Chondrocyte (in vitro differentiated cells): ENCODE results near the gene ARHGDIG. TPM values are rescaled to one million over a fixed set of nuclear protein-coding genes. Genes with fewer than 3 reads are reported as not detected.
"Not testable (repeated sequence)": the region's sequence is repeated elsewhere in the genome, so short reads cannot be mapped to it uniquely, and the experiment has no call there.

ENCODE experiments used
- DNase-seq: peaks from one replicate; pipeline ENCODE4 v3.0.0; 2021; ENCODE audit warnings: mixed read lengths, low spot score
- H3K27ac Mint-ChIP-seq: one replicate; pipeline ENCODE4 v1.8.0; 2021; ENCODE audit warnings: mild to moderate bottlenecking, moderate library complexity, mixed read lengths; ENCODE audit not compliant: unreplicated experiment
- H3K27me3 Mint-ChIP-seq: 2 replicates; pipeline ENCODE4 v1.8.0; 2021; ENCODE audit warnings: low read depth, mixed read lengths
- H3K36me3 Mint-ChIP-seq: 2 replicates; pipeline ENCODE4 v1.8.0; 2021; ENCODE audit warnings: low read depth, mixed read lengths
- H3K4me1 Mint-ChIP-seq: 2 replicates; pipeline ENCODE4 v1.8.0; 2021; ENCODE audit warnings: low read depth, mild to moderate bottlenecking, mixed read lengths
- H3K4me3 Mint-ChIP-seq: one replicate; pipeline ENCODE4 v1.8.0; 2021; ENCODE audit warnings: mild to moderate bottlenecking, moderate library complexity, mixed read lengths; ENCODE audit not compliant: unreplicated experiment
- H3K9me3 Mint-ChIP-seq: 2 replicates; pipeline ENCODE4 v1.8.0; 2021; ENCODE audit warnings: low read depth, mixed read lengths
- total RNA-seq: library from RNA; stranded (reverse); gene quantifications from 3 replicates; pipeline ENCODE4 v1.2.1, GENCODE V29; 2021
- TF ChIP-seq, protein P1 (sequence below): fragments of 200-600 bp; sonication (generic); IDR thresholded peaks from 2 replicates; pipeline ENCODE4 v1.5.0; 2021; ENCODE audit warnings: antibody characterized with exemption, mild to moderate bottlenecking, moderate library complexity

Gene ARHGDIG
- total RNA-seq, 1 donor from 2014 or later: 4.0 TPM

DNA sequence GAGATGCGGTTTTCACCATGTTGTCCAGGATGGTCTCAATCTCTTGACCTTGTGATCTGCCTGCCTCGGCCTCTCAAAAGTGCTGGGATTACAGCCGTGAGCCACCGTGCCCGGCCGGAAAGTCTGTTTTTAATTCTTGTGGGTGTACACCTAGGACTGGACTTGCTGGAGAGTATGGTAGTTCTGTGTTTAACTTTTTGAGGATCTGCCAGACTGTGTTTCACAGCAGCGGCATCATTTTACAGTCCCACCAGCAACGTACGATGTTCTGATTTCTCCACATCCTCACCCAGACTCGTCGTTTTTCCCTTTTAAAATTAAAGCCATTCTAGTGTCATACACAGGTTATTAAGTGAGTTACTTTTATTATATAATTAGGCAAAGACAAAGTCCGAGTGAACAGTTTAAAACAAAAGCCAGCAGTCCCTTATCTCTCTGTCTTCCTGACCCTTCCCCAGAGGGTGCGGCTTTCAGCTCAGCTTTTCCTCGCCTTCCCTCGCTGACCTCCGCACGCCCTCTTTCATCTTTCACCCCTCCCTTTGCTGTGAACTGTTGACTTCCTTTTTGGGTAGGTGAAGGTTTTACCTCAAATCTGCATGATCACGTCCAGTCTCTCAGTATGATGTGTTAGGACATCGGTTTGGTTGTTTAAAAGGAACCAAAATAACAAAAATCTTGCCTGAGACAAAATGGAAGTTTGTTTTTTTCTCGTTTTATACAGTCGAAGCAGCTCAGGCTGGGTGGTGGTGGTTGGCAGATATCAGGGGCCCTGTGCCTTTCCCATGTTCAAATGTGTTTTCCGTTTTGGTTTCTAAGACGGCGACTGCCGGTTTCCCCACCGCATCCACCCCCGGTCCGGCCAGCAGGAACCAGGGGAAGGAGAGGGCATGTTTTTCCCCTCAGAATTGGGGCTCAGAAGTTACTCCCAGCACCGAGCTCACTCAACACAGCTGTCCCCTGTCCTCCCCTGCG, 27.7 kb upstream of the ARHGDIG start:
- Mint-ChIP-seq H3K9me3 (no peaks in the 10 kb centered on the region), H3K36me3 (peaks cover 20% of the 10 kb centered on the region), H3K4me1 (no peaks in the 10 kb centered on the region), H3K4me3 (no peak overlapping the region), H3K27ac (no peak overlapping the region), H3K27me3 (no peaks in the 10 kb centered on the region)
- TF ChIP-seq, protein P1, sequence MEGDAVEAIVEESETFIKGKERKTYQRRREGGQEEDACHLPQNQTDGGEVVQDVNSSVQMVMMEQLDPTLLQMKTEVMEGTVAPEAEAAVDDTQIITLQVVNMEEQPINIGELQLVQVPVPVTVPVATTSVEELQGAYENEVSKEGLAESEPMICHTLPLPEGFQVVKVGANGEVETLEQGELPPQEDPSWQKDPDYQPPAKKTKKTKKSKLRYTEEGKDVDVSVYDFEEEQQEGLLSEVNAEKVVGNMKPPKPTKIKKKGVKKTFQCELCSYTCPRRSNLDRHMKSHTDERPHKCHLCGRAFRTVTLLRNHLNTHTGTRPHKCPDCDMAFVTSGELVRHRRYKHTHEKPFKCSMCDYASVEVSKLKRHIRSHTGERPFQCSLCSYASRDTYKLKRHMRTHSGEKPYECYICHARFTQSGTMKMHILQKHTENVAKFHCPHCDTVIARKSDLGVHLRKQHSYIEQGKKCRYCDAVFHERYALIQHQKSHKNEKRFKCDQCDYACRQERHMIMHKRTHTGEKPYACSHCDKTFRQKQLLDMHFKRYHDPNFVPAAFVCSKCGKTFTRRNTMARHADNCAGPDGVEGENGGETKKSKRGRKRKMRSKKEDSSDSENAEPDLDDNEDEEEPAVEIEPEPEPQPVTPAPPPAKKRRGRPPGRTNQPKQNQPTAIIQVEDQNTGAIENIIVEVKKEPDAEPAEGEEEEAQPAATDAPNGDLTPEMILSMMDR: no peak
- no peak for DNase-seq

DNA sequence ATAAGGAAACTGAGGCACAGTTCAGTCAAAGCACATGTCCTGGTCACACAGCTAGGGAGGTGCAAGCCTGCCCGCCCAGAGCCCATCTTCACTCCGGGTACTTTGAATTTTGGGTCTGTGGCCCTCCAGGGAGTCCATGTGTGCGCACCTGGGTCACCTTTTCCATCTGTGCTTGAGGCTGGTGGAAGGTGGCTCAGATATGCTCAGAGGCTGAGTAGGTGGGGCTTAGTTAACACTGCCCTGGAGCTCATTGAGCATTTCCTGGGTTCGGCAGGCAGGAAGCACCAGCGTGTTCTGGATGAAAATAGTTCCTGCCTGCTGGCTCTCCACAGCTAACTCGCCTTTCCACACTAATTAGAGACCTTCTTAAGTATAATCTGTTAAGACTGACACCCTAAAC, 26.6 kb upstream of the ARHGDIG start:
- TF ChIP-seq, protein P1: no peak
- no peak overlapping the region for H3K27ac Mint-ChIP-seq
- H3K4me3 Mint-ChIP-seq: no peak overlapping the region
- no peak for DNase-seq
- H3K27me3 Mint-ChIP-seq: no peaks in the 10 kb centered on the region
- H3K36me3 Mint-ChIP-seq: peaks cover 20% of the 10 kb centered on the region
- no peaks in the 10 kb centered on the region for H3K4me1 Mint-ChIP-seq
- no peaks in the 10 kb centered on the region for H3K9me3 Mint-ChIP-seq

DNA sequence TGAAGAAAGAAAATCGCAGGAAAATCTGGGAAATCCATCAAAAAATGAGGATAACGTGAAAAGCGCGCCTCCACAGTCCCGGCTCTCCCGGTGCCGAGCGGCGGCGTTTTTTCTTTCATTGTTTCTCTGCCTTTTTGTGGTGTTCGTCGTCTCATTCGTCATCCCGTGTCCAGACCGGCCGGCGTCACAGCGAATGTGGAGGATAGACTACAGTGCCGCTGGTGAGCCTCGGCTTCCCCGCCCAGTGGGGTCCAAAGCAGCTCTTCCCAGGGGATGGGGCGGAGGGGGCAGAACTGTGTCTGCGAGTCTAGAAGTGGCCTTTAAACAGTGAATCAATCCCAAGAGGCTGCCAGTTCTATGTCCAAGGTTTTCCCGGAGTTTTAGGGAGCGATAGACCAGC, 25.9 kb upstream of the ARHGDIG start:
- no peaks in the 10 kb centered on the region for H3K9me3 Mint-ChIP-seq
- peaks cover 20% of the 10 kb centered on the region for H3K36me3 Mint-ChIP-seq
- H3K27me3 Mint-ChIP-seq: no peaks in the 10 kb centered on the region
- TF ChIP-seq, protein P1: no peak
- no peak overlapping the region for H3K27ac Mint-ChIP-seq
- DNase-seq: no peak
- H3K4me1 Mint-ChIP-seq: no peaks in the 10 kb centered on the region
- H3K4me3 Mint-ChIP-seq: no peak overlapping the region

DNA sequence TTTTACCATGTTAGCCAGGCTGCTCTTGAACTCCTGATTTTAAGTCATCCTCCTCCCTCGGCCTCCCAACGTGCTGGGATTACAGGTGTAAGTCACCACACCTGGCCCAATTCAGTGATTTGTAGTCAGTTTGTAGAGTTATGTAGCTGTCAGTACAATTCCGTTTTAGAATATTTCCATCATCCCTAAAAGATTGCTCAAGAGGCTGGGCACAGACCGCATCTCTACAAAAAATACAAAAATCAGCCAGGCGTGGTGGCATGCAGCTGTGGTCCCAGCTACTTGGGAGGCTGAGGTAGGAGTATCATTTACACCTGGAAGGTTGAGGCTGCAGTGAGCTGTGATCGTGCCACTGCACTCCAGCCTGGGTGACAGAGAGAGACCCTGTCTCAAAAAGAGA, 25.2 kb upstream of the ARHGDIG start:
- Mint-ChIP-seq H3K4me3 (no peak overlapping the region), H3K27me3 (no peaks in the 10 kb centered on the region), H3K36me3 (peaks cover 19% of the 10 kb centered on the region), H3K9me3 (no peaks in the 10 kb centered on the region), H3K27ac (no peak overlapping the region), H3K4me1 (no peaks in the 10 kb centered on the region)
- no peak for DNase-seq
- TF ChIP-seq, protein P1: no peak

DNA sequence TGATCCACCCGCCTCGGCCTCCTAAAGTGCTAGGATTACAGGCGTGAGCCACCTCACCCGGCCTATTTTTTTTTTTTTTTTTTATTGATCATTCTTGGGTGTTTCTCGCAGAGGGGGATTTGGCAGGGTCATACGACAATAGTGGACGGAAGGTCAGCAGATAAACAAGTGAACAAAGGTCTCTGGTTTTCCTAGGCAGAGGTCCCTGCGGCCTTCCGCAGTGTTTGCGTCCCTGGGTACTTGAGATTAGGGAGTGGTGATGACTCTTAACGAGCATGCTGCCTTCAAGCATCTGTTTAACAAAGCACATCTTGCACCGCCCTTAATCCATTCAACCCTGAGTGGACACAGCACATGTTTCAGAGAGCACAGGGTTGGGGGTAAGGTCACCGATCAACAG, 22.3 kb upstream of the ARHGDIG start:
- not testable (repeated sequence) for H3K4me3 Mint-ChIP-seq

More for the DNA sequence above, 22.3 kb upstream of the ARHGDIG start:
- DNase-seq, H3K9me3 Mint-ChIP-seq, H3K4me1 Mint-ChIP-seq, H3K27ac Mint-ChIP-seq, H3K27me3 Mint-ChIP-seq: not testable (repeated sequence)
- H3K36me3 Mint-ChIP-seq: peaks cover 23% of the 10 kb centered on the region
